OCI-LY7 (cell line): Measurements from ENCODE around the gene NCAM2. TPM values are rescaled to one million over a fixed set of nuclear protein-coding genes. Genes with fewer than 3 reads are reported as not detected.

Experiments used
- BruUV-seq: library from RNA; stranded (reverse); fragments of 400-500 nt; replicated peaks from 2 replicates; lab custom pipeline; 2021; lab: Mats Ljungman, UMichigan
- CTCF ChIA-PET: fragments of 300-600 bp; sonication (Branson Sonifier 250); formaldehyde crosslinking; loops from one replicate; lab custom pipeline; 2022; ENCODE audit warnings: antibody characterized with exemption; ENCODE audit not compliant: unreplicated experiment; lab: Charles Lee
- POLR2A ChIA-PET: fragments of 300-600 bp; sonication (Branson Sonifier 250); formaldehyde crosslinking; loops from one replicate; lab custom pipeline; 2022; ENCODE audit warnings: antibody characterized with exemption; lab: Charles Lee
- DNase-seq: peaks from one replicate; pipeline ENCODE4 v3.0.0-alpha.2; 2015; ENCODE audit warnings: low spot score
- H2AFZ ChIP-seq: fragments of 200-600 bp; sonication (generic), shearing (Covaris generic); 2 replicates; pipeline ENCODE4 v1.6.1; 2014; ENCODE audit warnings: mild to moderate bottlenecking, antibody characterized with exemption, low read length, moderate library complexity
- H3K27ac ChIP-seq: fragments of 200-600 bp; sonication (generic); 2 replicates; pipeline ENCODE4 v1.5.1; 2014; ENCODE audit warnings: mixed run types, low read depth, mild to moderate bottlenecking, moderate library complexity, low read length, inconsistent platforms; ENCODE audit not compliant: poor library complexity, severe bottlenecking
- H3K36me3 ChIP-seq: fragments of 200-600 bp; sonication (generic); 2 replicates; pipeline ENCODE4 v1.6.1; 2014; ENCODE audit warnings: mild to moderate bottlenecking, antibody characterized with exemption, low read length, moderate library complexity, mixed read lengths; ENCODE audit not compliant: insufficient read depth
- H3K4me1 ChIP-seq: fragments of 200-600 bp; sonication (generic); 2 replicates; pipeline ENCODE4 v1.5.1; 2014; ENCODE audit warnings: mild to moderate bottlenecking, low read length; ENCODE audit not compliant: insufficient read depth, poor library complexity, severe bottlenecking
- H3K4me2 ChIP-seq: fragments of 200-600 bp; sonication (generic); 2 replicates; pipeline ENCODE4 v1.6.1; 2014; ENCODE audit warnings: mild to moderate bottlenecking, low read length
- H3K4me3 ChIP-seq: fragments of 200-600 bp; sonication (generic); 2 replicates; pipeline ENCODE4 v1.5.1; 2014; ENCODE audit warnings: mild to moderate bottlenecking, low read depth, low read length; ENCODE audit not compliant: poor library complexity, severe bottlenecking
- H3K79me2 ChIP-seq: fragments of 200-600 bp; sonication (generic); 2 replicates; pipeline ENCODE4 v1.6.1; 2016; ENCODE audit warnings: low read depth, mild to moderate bottlenecking, low read length, moderate library complexity, mixed read lengths; ENCODE audit not compliant: insufficient read depth
- H3K9me2 ChIP-seq: fragments of 200-600 bp; sonication (generic); 2 replicates; pipeline ENCODE4 v1.6.1; 2016; ENCODE audit warnings: mild to moderate bottlenecking, low read length, mixed read lengths; ENCODE audit not compliant: insufficient read depth
- H3K9me3 ChIP-seq: fragments of 200-600 bp; sonication (generic); 2 replicates; pipeline ENCODE4 v1.6.1; 2014; ENCODE audit warnings: mild to moderate bottlenecking, mixed run types, low read length, mixed read lengths
- H4K20me1 ChIP-seq: fragments of 200-600 bp; sonication (generic); 2 replicates; pipeline ENCODE4 v1.6.1; 2014; ENCODE audit warnings: mild to moderate bottlenecking, antibody characterized with exemption, low read length, moderate library complexity, mixed read lengths; ENCODE audit not compliant: insufficient read depth
- EZH2phosphoT487 ChIP-seq: fragments of 200-600 bp; sonication (generic); IDR thresholded peaks from 2 replicates; pipeline ENCODE4 v1.6.1; 2018; ENCODE audit warnings: low read depth, borderline replicate concordance, mild to moderate bottlenecking, mixed run types, antibody characterized with exemption, low read length, moderate library complexity, mixed read lengths
- intact Hi-C: fragments of 100-400 bp; cut with micrococcal nuclease; formaldehyde crosslinking; loops from one replicate; pipeline ENCODE4 v1.10.0; 2022; ENCODE audit not compliant: unreplicated experiment
- total RNA-seq, 2 experiments: library from RNA; depleted of rRNA in 1 of 2; stranded (reverse); fragments of >200 nt in 1 of 2; shearing (Covaris generic) in 1 of 2; gene quantifications; 2 replicates each; pipeline ENCODE4 v1.2.3, GENCODE V29; 2014 to 2022
- TF ChIP-seq, protein P1 (sequence below): fragments of 200-600 bp; sonication (generic); conservative IDR thresholded peaks from 2 replicates; pipeline ENCODE4 v1.5.1; 2014; ENCODE audit warnings: mild to moderate bottlenecking, antibody characterized with exemption, low read length, moderate library complexity, mixed read lengths

Gene NCAM2
- total RNA-seq, 2 experiments from 2014 or later, result not detected

DNA sequence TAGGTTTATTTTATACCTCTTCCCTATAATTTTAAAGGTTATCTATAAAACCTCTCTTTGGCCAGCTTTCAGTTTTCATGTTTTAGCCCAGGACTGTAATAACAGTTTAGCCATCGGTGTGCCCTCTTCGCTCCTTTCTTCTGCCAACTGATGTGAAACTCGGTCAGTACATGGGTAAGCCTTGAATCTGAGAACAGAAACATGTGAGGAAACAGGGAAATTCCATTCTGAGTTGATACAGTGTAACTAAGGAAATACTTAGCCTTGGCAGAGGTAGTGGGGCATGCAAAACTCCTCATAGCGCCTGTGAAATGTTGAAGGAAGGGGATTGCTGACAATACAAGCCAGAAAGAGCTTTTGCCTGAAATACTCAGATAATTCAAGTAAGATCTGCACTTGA, 465.2 kb downstream of the NCAM2 start:
- ChIA-PET POLR2A (no interaction called here), CTCF (no interaction called here)
- no peak overlapping the region for H3K4me2 ChIP-seq
- no peaks in the 10 kb centered on the region for H4K20me1 ChIP-seq
- no peaks in the 10 kb centered on the region for H3K79me2 ChIP-seq
- H2AFZ ChIP-seq, result no peak overlapping the region
- no peak for DNase-seq
- no peaks in the 10 kb centered on the region for H3K9me2 ChIP-seq
- no peaks in the 10 kb centered on the region for H3K36me3 ChIP-seq
- peaks cover 28% of the 10 kb centered on the region; the same call in 1 of the 2 replicates for H3K9me3 ChIP-seq
- intact Hi-C loops, result loop anchor here (5.0 kb wide), 1 partner anchor 624 kb away; no protein-coding TSS in a partner anchor
- H3K4me1 ChIP-seq, result no peaks in the 10 kb centered on the region
- TF ChIP-seq, protein P1, sequence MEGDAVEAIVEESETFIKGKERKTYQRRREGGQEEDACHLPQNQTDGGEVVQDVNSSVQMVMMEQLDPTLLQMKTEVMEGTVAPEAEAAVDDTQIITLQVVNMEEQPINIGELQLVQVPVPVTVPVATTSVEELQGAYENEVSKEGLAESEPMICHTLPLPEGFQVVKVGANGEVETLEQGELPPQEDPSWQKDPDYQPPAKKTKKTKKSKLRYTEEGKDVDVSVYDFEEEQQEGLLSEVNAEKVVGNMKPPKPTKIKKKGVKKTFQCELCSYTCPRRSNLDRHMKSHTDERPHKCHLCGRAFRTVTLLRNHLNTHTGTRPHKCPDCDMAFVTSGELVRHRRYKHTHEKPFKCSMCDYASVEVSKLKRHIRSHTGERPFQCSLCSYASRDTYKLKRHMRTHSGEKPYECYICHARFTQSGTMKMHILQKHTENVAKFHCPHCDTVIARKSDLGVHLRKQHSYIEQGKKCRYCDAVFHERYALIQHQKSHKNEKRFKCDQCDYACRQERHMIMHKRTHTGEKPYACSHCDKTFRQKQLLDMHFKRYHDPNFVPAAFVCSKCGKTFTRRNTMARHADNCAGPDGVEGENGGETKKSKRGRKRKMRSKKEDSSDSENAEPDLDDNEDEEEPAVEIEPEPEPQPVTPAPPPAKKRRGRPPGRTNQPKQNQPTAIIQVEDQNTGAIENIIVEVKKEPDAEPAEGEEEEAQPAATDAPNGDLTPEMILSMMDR, result no peak
- no peak for TF ChIP-seq EZH2phosphoT487
- H3K27ac ChIP-seq, result no peak overlapping the region
- BruUV-seq, result no TSS peak
- H3K4me3 ChIP-seq, result no peak overlapping the region

DNA sequence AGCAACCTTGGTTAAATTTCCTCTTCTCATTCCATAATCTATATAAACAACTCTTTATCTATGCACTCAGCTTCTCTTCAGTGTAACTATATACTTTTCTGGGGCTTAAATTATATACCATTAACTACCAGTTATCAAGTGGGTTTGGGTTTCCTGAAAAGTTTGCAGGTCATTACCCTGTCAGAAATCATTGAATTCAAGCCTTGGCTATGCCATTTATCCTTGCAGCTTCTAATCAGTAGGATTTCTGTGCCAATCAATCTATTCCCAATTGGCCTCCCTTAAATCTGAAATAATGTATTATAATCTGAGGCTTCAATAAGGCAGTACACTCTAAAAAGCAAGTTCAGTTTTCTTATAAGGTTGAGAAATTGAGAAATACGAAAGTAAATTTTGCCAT, 466.5 kb downstream of the NCAM2 start:
- DNase-seq, result no peak
- TF ChIP-seq, protein P1, result no peak
- no peak for TF ChIP-seq EZH2phosphoT487
- H3K9me2 ChIP-seq, result no peaks in the 10 kb centered on the region
- H3K36me3 ChIP-seq, result no peaks in the 10 kb centered on the region
- H3K4me3 ChIP-seq, result no peak overlapping the region
- ChIA-PET CTCF (no interaction called here), POLR2A (no interaction called here)
- no TSS peak for BruUV-seq
- H3K4me2 ChIP-seq, result no peak overlapping the region
- no peaks in the 10 kb centered on the region for H3K79me2 ChIP-seq
- no peak overlapping the region for H3K27ac ChIP-seq
- no peak overlapping the region for H2AFZ ChIP-seq
- H3K4me1 ChIP-seq, result no peaks in the 10 kb centered on the region
- intact Hi-C loops, result loop anchor here (5.0 kb wide), 1 partner anchor 623 kb away; no protein-coding TSS in a partner anchor
- H4K20me1 ChIP-seq, result no peaks in the 10 kb centered on the region
- peaks cover 35% of the 10 kb centered on the region; the same call in 1 of the 2 replicates for H3K9me3 ChIP-seq

DNA sequence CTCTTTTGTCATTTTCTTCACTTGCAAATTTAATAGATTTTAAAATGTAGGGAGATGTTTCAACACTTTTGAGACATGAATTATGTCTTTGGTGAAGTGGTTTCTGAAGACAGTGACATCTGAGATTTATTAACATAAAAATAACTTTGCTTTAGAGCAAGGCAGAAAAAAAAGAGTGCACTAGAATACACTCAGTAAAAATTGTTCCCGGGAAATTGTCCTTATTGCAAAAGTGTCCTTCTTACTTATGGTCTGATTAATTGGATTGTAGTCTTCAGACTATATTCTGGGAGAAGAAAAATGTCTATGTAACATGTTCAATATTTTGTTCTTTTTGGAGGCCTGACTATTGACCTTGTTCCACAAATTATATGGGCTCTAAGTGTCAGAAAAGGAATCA, 468.5 kb downstream of the NCAM2 start:
- no peaks in the 10 kb centered on the region for H3K4me1 ChIP-seq
- H3K9me2 ChIP-seq, result no peaks in the 10 kb centered on the region
- H3K27ac ChIP-seq, result no peak overlapping the region
- H3K9me3 ChIP-seq, result peaks cover 42% of the 10 kb centered on the region; the same call in 1 of the 2 replicates
- no peak for DNase-seq
- H3K4me2 ChIP-seq, result no peak overlapping the region
- no peak overlapping the region for H2AFZ ChIP-seq
- BruUV-seq, result no TSS peak
- TF ChIP-seq EZH2phosphoT487, result no peak
- TF ChIP-seq, protein P1, result no peak
- ChIA-PET CTCF (no interaction called here), POLR2A (no interaction called here)
- no peaks in the 10 kb centered on the region for H3K36me3 ChIP-seq
- H4K20me1 ChIP-seq, result no peaks in the 10 kb centered on the region
- intact Hi-C loops, result no loop called here
- no peak overlapping the region for H3K4me3 ChIP-seq
- no peaks in the 10 kb centered on the region for H3K79me2 ChIP-seq
